ENCODE results near the gene ZBTB2.
"Not testable (repeated sequence)": the region's sequence is repeated elsewhere in the genome, so short reads cannot be mapped to it uniquely, and the experiment has no call there.

ZBTB2 gene

DNA sequence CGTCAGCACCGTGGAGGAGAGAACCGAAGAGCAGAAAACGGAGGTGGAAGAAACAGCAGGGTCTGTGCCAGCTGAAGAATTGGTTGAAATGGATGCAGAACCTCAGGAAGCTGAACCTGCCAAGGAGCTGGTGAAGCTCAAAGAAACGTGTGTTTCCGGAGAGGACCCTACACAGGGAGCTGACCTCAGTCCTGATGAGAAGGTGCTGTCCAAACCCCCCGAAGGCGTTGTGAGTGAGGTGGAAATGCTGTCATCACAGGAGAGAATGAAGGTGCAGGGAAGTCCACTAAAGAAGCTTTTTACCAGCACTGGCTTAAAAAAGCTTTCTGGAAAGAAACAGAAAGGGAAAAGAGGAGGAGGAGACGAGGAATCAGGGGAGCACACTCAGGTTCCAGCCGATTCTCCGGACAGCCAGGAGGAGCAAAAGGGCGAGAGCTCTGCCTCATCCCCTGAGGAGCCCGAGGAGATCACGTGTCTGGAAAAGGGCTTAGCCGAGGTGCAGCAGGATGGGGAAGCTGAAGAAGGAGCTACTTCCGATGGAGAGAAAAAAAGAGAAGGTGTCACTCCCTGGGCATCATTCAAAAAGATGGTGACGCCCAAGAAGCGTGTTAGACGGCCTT is 41.6 kb downstream of the ZBTB2 start:
- H3K4me1 ChIP-seq (ENCODE audit: control insufficient read depth, insufficient read depth, low read length) = no peaks in the 10 kb centered on the region
- ChIA-PET POLR2A (interaction anchor here (0.9 kb wide), 1 partner anchor 9 kb away, joined by 3 read pairs; no protein-coding TSS in a partner anchor), CTCF (interaction anchor here (1.7 kb wide), 1 partner anchor 26 kb away, joined by 6 read pairs; no protein-coding TSS in a partner anchor)
- no peak for TF ChIP-seq REPIN1 (tag by site-specific recombination; IDR thresholded peaks at IDR 0.05; ENCODE audit: low read depth)
- no peak for TF ChIP-seq ZSCAN23 (tag by site-specific recombination; IDR thresholded peaks at IDR 0.05)
- TF ChIP-seq ZNF548 (tag by site-specific recombination; IDR thresholded peaks at IDR 0.05) = no peak
- TF ChIP-seq, protein P1, sequence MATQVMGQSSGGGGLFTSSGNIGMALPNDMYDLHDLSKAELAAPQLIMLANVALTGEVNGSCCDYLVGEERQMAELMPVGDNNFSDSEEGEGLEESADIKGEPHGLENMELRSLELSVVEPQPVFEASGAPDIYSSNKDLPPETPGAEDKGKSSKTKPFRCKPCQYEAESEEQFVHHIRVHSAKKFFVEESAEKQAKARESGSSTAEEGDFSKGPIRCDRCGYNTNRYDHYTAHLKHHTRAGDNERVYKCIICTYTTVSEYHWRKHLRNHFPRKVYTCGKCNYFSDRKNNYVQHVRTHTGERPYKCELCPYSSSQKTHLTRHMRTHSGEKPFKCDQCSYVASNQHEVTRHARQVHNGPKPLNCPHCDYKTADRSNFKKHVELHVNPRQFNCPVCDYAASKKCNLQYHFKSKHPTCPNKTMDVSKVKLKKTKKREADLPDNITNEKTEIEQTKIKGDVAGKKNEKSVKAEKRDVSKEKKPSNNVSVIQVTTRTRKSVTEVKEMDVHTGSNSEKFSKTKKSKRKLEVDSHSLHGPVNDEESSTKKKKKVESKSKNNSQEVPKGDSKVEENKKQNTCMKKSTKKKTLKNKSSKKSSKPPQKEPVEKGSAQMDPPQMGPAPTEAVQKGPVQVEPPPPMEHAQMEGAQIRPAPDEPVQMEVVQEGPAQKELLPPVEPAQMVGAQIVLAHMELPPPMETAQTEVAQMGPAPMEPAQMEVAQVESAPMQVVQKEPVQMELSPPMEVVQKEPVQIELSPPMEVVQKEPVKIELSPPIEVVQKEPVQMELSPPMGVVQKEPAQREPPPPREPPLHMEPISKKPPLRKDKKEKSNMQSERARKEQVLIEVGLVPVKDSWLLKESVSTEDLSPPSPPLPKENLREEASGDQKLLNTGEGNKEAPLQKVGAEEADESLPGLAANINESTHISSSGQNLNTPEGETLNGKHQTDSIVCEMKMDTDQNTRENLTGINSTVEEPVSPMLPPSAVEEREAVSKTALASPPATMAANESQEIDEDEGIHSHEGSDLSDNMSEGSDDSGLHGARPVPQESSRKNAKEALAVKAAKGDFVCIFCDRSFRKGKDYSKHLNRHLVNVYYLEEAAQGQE (tag by site-specific recombination; IDR thresholded peaks at IDR 0.05) = peak; percentile 89
- no peak for TF ChIP-seq ZBTB20 (tag by site-specific recombination; IDR thresholded peaks at IDR 0.05)
- TF ChIP-seq, protein P2, sequence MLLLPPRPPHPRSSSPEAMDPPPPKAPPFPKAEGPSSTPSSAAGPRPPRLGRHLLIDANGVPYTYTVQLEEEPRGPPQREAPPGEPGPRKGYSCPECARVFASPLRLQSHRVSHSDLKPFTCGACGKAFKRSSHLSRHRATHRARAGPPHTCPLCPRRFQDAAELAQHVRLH (tag by site-specific recombination; IDR thresholded peaks at IDR 0.05) = no peak
- TF ChIP-seq ZNF311 (tag by site-specific recombination; IDR thresholded peaks at IDR 0.05; ENCODE audit: borderline replicate concordance) = no peak
- no peak overlapping the region for H3K4me3 ChIP-seq (ENCODE audit: low read depth, low read length)
- H3K36me3 ChIP-seq (ENCODE audit: control insufficient read depth in 2 of 2, insufficient read depth in 1 of 2, low read length in 2 of 2) = peaks cover 0 to 33% of the 10 kb centered on the region in 2 experiments; a peak in 2 of 3 replicates
- H3K27ac ChIP-seq (ENCODE audit: extremely low read depth, low read depth, low read length) = no peak overlapping the region
- no peaks in the 10 kb centered on the region for H3K9me3 ChIP-seq (ENCODE audit: control insufficient read depth, insufficient read depth, low read depth, low read length)

- H3K9me3 ChIP-seq (ENCODE audit: control insufficient read depth, insufficient read depth, low read depth, low read length); H3K27ac ChIP-seq (ENCODE audit: extremely low read depth, low read depth, low read length); H3K4me3 ChIP-seq (ENCODE audit: low read depth, low read length); H3K4me1 ChIP-seq (ENCODE audit: control insufficient read depth, insufficient read depth, low read length); H3K36me3 ChIP-seq (ENCODE audit: control insufficient read depth in 2 of 2, insufficient read depth in 1 of 2, low read length in 2 of 2): not testable (repeated sequence)
- ChIA-PET POLR2A (interaction anchor here (0.5 kb wide), 1 partner anchor 355 kb away, joined by 5 read pairs; no protein-coding TSS in a partner anchor), CTCF (interaction anchor here (1.2 to 1.7 kb wide), 2 partner anchors 9 to 18 kb away, joined by 5 to 6 read pairs; no protein-coding TSS in a partner anchor)
These were observed 48.6 kb downstream of the ZBTB2 start for GRCh38 chr6:151342750-151343149.

DNA sequence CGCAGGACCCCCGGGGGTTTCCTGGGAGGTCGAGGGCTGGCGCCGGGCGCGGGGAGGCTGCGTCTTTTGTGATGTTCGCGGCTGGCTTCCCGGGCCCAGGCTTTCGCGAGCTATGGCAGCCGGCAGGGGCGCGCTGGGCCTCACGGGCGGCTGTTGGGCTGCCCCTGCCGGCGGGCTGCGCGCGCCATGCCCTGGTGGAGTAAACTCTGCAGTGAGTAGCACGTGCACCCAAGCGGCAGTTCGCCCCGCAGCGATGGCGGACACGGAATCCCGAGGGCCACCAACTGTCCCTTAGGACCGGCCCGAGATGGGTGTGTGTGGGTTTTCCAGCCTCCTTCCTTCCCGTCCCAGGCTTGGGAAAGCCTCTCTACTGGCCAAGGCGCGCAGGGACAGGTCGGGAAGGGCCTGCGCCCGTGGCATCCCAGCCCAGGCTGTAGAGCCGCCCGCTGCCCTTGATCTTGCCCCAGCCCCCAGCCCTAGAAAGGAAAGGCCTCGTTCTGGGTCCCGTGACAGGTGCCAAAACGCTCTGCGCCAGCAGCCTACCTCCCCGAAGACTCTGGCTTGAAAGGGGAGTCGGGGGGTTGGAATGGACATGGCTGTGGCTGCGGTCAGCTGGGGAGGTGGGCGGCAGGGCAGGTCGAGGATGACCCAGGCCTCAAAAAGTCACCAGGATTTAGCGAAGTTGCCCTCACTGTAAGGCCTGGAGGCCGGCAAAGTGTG is 49.7 kb downstream of the ZBTB2 start:
- Histone ChIP-seq H3K9me3 (ENCODE audit: control insufficient read depth, insufficient read depth, low read depth, low read length) (no peaks in the 10 kb centered on the region), H3K4me3 (ENCODE audit: low read depth, low read length) (no peak overlapping the region), H3K36me3 (ENCODE audit: control insufficient read depth in 2 of 2, insufficient read depth in 1 of 2, low read length in 2 of 2) (peaks cover 0 to 6% of the 10 kb centered on the region in 2 experiments; a peak in 1 of 3 replicates), H3K27ac (ENCODE audit: extremely low read depth, low read depth, low read length) (no peak overlapping the region), H3K4me1 (ENCODE audit: control insufficient read depth, insufficient read depth, low read length) (no peaks in the 10 kb centered on the region)
- TF ChIP-seq, protein P3, sequence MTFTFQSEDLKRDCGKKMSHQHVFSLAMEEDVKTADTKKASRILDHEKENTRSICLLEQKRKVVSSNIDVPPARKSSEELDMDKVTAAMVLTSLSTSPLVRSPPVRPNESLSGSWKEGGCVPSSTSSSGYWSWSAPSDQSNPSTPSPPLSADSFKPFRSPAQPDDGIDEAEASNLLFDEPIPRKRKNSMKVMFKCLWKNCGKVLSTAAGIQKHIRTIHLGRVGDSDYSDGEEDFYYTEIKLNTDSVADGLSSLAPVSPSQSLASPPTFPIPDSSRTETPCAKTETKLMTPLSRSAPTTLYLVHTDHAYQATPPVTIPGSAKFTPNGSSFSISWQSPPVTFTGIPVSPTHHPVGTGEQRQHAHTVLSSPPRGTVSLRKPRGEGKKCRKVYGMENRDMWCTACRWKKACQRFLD (tag by site-specific recombination; IDR thresholded peaks at IDR 0.05) = no peak
- TF ChIP-seq ZNF530 (tag by site-specific recombination; IDR thresholded peaks at IDR 0.05; ENCODE audit: low read depth) (no peak), GLIS1 (tag by site-specific recombination; IDR thresholded peaks at IDR 0.05) (no peak), ZNF26 (tag by site-specific recombination; IDR thresholded peaks at IDR 0.05) (no peak), ZNF140 (tag by site-specific recombination; IDR thresholded peaks at IDR 0.05) (no peak), ZNF623 (tag by site-specific recombination; IDR thresholded peaks at IDR 0.05) (no peak), ZNF175 (tag by site-specific recombination; IDR thresholded peaks at IDR 0.05) (no peak), ZNF473 (tag by site-specific recombination; IDR thresholded peaks at IDR 0.05) (no peak), ZNF521 (tag by site-specific recombination; IDR thresholded peaks at IDR 0.05) (no peak), ZNF629 (tag by site-specific recombination; IDR thresholded peaks at IDR 0.05) (no peak), ZNF174 (tag by site-specific recombination; IDR thresholded peaks at IDR 0.05) (no peak), GLI4 (tag by site-specific recombination; IDR thresholded peaks at IDR 0.05) (no peak), KLF9 (tag by site-specific recombination; IDR thresholded peaks at IDR 0.05; ENCODE audit: low read depth) (no peak), ZNF23 (tag by site-specific recombination; IDR thresholded peaks at IDR 0.05; ENCODE audit: borderline replicate concordance) (no peak), ZBTB17 (tag by site-specific recombination; IDR thresholded peaks at IDR 0.05) (no peak), ZBTB1 (tag by site-specific recombination; IDR thresholded peaks at IDR 0.05) (no peak), ZNF404 (tag by site-specific recombination; IDR thresholded peaks at IDR 0.05) (no peak), YY1 (tag by site-specific recombination; IDR thresholded peaks at IDR 0.05) (no peak)
- CTCF ChIA-PET = interaction anchor here (0.6 kb wide), 1 partner anchor 1358 kb away, joined by 3 read pairs; no protein-coding TSS in a partner anchor
- POLR2A ChIA-PET = interaction anchor here (0.7 kb wide), 1 partner anchor 15 kb away, joined by 3 read pairs; no protein-coding TSS in a partner anchor

Measured in HEK293 (cell line).